Stimulated activated naive CD8-positive, alpha-beta T cell treated with anti-CD3 and anti-CD28 coated beads, Interleukin-15, Interleukin-2, amounts not matched to agents 100 ng/mL and 50 ng/mL, for 24 hours (primary cell): ENCODE measurements around the gene ARSB.
"Not testable (repeated sequence)": the region's sequence is repeated elsewhere in the genome, so short reads cannot be mapped to it uniquely, and the experiment has no call there.

ENCODE experiments used
- H3K27ac Mint-ChIP-seq: one replicate; pipeline ENCODE4 v1.8.0; 2021; ENCODE audit warnings: mild to moderate bottlenecking, mixed read lengths
- H3K27me3 Mint-ChIP-seq: one replicate; pipeline ENCODE4 v1.8.0; 2021; ENCODE audit warnings: mixed read lengths
- H3K36me3 Mint-ChIP-seq: one replicate; pipeline ENCODE4 v1.8.0; 2021; ENCODE audit warnings: low read depth, mixed read lengths
- H3K4me1 Mint-ChIP-seq: one replicate; pipeline ENCODE4 v1.8.0; 2021; ENCODE audit warnings: low read depth, mixed read lengths
- H3K4me3 Mint-ChIP-seq: one replicate; pipeline ENCODE4 v1.8.0; 2021; ENCODE audit warnings: mild to moderate bottlenecking, mixed read lengths
- H3K9me3 Mint-ChIP-seq: one replicate; pipeline ENCODE4 v1.8.0; 2021; ENCODE audit warnings: mixed read lengths

The ARSB gene

GRCh38 chr5:79008362-79008761 lies 23.3 kb upstream of the ARSB start:
- Mint-ChIP-seq H3K4me3 (no peak overlapping the region), H3K9me3 (peaks cover 6% of the 10 kb centered on the region), H3K27me3 (peaks cover 21% of the 10 kb centered on the region), H3K4me1 (no peaks in the 10 kb centered on the region), H3K36me3 (peaks cover 6% of the 10 kb centered on the region), H3K27ac (no peak overlapping the region)

- Mint-ChIP-seq H3K27ac (no peak overlapping the region), H3K4me3 (no peak overlapping the region), H3K9me3 (peaks cover 1% of the 10 kb centered on the region), H3K36me3 (peaks cover under 1% of the 10 kb centered on the region), H3K4me1 (no peaks in the 10 kb centered on the region), H3K27me3 (peaks cover 21% of the 10 kb centered on the region)
These were observed 22.8 kb upstream of the ARSB start for GRCh38 chr5:79007872-79008271.

- Mint-ChIP-seq H3K9me3 (no peaks in the 10 kb centered on the region), H3K4me1 (no peaks in the 10 kb centered on the region), H3K27ac (no peak overlapping the region), H3K36me3 (no peaks in the 10 kb centered on the region), H3K4me3 (no peak overlapping the region), H3K27me3 (peaks cover 21% of the 10 kb centered on the region)
These were observed 21.0 kb upstream of the ARSB start for GRCh38 chr5:79005936-79006631.

- peaks cover 21% of the 10 kb centered on the region for H3K27me3 Mint-ChIP-seq
- no peaks in the 10 kb centered on the region for H3K4me1 Mint-ChIP-seq
- H3K9me3 Mint-ChIP-seq = no peaks in the 10 kb centered on the region
- H3K4me3 Mint-ChIP-seq = no peak overlapping the region
- no peak overlapping the region for H3K27ac Mint-ChIP-seq
- no peaks in the 10 kb centered on the region for H3K36me3 Mint-ChIP-seq
These were observed 20.0 kb upstream of the ARSB start for GRCh38 chr5:79005151-79005550.

- Mint-ChIP-seq H3K9me3 (no peaks in the 10 kb centered on the region), H3K4me3 (no peak overlapping the region), H3K4me1 (no peaks in the 10 kb centered on the region), H3K27ac (no peak overlapping the region), H3K36me3 (no peaks in the 10 kb centered on the region), H3K27me3 (peaks cover 27% of the 10 kb centered on the region)
These were observed 17.3 kb upstream of the ARSB start for GRCh38 chr5:79002374-79002773.

- no peak overlapping the region for H3K4me3 Mint-ChIP-seq
- no peaks in the 10 kb centered on the region for H3K36me3 Mint-ChIP-seq
- no peaks in the 10 kb centered on the region for H3K9me3 Mint-ChIP-seq
- H3K27ac Mint-ChIP-seq = no peak overlapping the region
- no peaks in the 10 kb centered on the region for H3K4me1 Mint-ChIP-seq
- peaks cover 23% of the 10 kb centered on the region for H3K27me3 Mint-ChIP-seq
These were observed 16.4 kb upstream of the ARSB start for GRCh38 chr5:79001471-79001870.

GRCh38 chr5:78997090-78997489 lies 12.0 kb upstream of the ARSB start:
- H3K4me1 Mint-ChIP-seq = peaks cover 19% of the 10 kb centered on the region
- no peak overlapping the region for H3K4me3 Mint-ChIP-seq
- H3K27ac Mint-ChIP-seq = no peak overlapping the region
- peaks cover 10% of the 10 kb centered on the region for H3K27me3 Mint-ChIP-seq
- H3K36me3 Mint-ChIP-seq = no peaks in the 10 kb centered on the region
- peaks cover 4% of the 10 kb centered on the region for H3K9me3 Mint-ChIP-seq

- no peak overlapping the region for H3K27ac Mint-ChIP-seq
- peaks cover 10% of the 10 kb centered on the region for H3K27me3 Mint-ChIP-seq
- no peaks in the 10 kb centered on the region for H3K36me3 Mint-ChIP-seq
- peaks cover 4% of the 10 kb centered on the region for H3K9me3 Mint-ChIP-seq
- no peak overlapping the region for H3K4me3 Mint-ChIP-seq
- peaks cover 19% of the 10 kb centered on the region for H3K4me1 Mint-ChIP-seq
These were observed 10.5 kb upstream of the ARSB start for GRCh38 chr5:78995521-78996007.

- Mint-ChIP-seq H3K9me3 (peaks cover 4% of the 10 kb centered on the region), H3K27ac (peak overlapping the region; percentile 14), H3K36me3 (no peaks in the 10 kb centered on the region), H3K4me3 (no peak overlapping the region), H3K4me1 (peaks cover 25% of the 10 kb centered on the region), H3K27me3 (peaks cover 5% of the 10 kb centered on the region)
These were observed 8.1 kb upstream of the ARSB start for GRCh38 chr5:78993165-78993564.

GRCh38 chr5:78992146-78992545 lies 7.0 kb upstream of the ARSB start:
- H3K27ac Mint-ChIP-seq = no peak overlapping the region
- H3K9me3 Mint-ChIP-seq = peaks cover 4% of the 10 kb centered on the region
- H3K4me1 Mint-ChIP-seq = peaks cover 25% of the 10 kb centered on the region
- H3K36me3 Mint-ChIP-seq = no peaks in the 10 kb centered on the region
- peaks cover 5% of the 10 kb centered on the region for H3K27me3 Mint-ChIP-seq
- H3K4me3 Mint-ChIP-seq = no peak overlapping the region

- peaks cover 37% of the 10 kb centered on the region for H3K4me1 Mint-ChIP-seq
- no peaks in the 10 kb centered on the region for H3K9me3 Mint-ChIP-seq
- H3K4me3 Mint-ChIP-seq = no peak overlapping the region
- H3K27ac Mint-ChIP-seq = no peak overlapping the region
- no peaks in the 10 kb centered on the region for H3K36me3 Mint-ChIP-seq
- H3K27me3 Mint-ChIP-seq = no peaks in the 10 kb centered on the region
These were observed 4.0 kb upstream of the ARSB start for GRCh38 chr5:78989080-78989479.

GRCh38 chr5:78985725-78986223 lies 664 bp upstream of the ARSB start:
- Mint-ChIP-seq H3K4me3 (peak overlapping the region; percentile 90), H3K4me1 (peaks cover 46% of the 10 kb centered on the region), H3K27ac (peak overlapping the region; percentile 97), H3K9me3 (no peaks in the 10 kb centered on the region), H3K27me3 (no peaks in the 10 kb centered on the region), H3K36me3 (no peaks in the 10 kb centered on the region)

- peaks cover 56% of the 10 kb centered on the region for H3K4me1 Mint-ChIP-seq
- peak overlapping the region; percentile 88 for H3K27ac Mint-ChIP-seq
- no peaks in the 10 kb centered on the region for H3K9me3 Mint-ChIP-seq
- no peaks in the 10 kb centered on the region for H3K36me3 Mint-ChIP-seq
- no peaks in the 10 kb centered on the region for H3K27me3 Mint-ChIP-seq
- peak overlapping the region; percentile 93 for H3K4me3 Mint-ChIP-seq
These were observed 533 bp downstream of the ARSB start for GRCh38 chr5:78984439-78985115.

- peak overlapping the region; percentile 88 for H3K27ac Mint-ChIP-seq
- H3K36me3 Mint-ChIP-seq = no peaks in the 10 kb centered on the region
- peak overlapping the region; percentile 93 for H3K4me3 Mint-ChIP-seq
- H3K27me3 Mint-ChIP-seq = no peaks in the 10 kb centered on the region
- peaks cover 64% of the 10 kb centered on the region for H3K4me1 Mint-ChIP-seq
- no peaks in the 10 kb centered on the region for H3K9me3 Mint-ChIP-seq
These were observed 1.3 kb downstream of the ARSB start for GRCh38 chr5:78983601-78984438.

- H3K36me3 Mint-ChIP-seq, H3K27me3 Mint-ChIP-seq: not testable (repeated sequence)
- H3K4me1 Mint-ChIP-seq = peaks cover 63% of the 10 kb centered on the region
These were observed 1.9 kb downstream of the ARSB start for GRCh38 chr5:78983194-78983593.

More at GRCh38 chr5:78983194-78983593, 1.9 kb downstream of the ARSB start:
- peak overlapping the region; percentile 93 for H3K4me3 Mint-ChIP-seq
- H3K27ac Mint-ChIP-seq, H3K9me3 Mint-ChIP-seq: not testable (repeated sequence)
